ENCODE measurements around the gene AGBL5.

Gene AGBL5

DNA sequence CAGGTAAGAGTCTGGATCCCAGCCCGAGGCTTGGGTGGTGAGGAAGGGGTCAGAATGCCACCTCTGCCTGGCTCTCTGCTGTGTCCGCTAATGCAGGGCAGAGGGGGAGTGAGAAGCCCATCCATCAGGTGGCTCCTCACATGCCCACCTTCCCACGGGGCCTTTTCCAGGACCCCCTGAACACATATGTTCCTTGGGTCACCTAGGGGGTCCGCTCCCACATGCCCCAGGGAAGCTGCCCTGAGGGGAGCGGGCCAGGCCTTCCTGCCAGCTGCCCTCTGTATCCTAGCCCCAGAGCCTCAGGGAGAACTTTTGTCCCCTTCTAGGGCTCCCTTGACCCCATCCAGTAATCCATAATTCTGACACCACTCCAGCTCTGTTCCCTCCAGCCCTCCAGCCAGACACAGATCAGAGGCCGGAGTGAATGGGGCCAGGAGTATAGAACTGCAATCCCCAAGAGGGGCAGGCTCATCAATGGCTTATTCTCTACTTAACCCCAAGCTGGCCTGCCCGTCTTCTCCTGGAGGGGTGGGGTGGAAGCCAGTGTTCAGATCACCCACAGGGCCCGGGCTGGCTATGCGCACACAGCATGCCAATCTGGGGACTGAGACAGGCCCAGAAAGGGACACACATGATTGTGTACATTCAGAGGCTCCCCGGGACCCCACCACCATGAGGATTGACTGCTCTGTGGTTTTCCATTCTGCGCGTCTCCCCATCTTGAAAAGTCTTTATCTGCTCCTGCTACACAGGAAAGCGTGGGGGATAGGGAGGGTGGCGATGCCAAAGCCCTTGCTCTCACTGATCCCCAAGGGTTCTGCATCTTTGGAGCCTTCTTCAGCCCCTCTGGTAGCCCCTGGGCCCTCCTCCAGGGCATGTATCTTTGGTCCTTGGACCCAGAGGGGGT, 28.0 kb downstream of the AGBL5 start:
- peak; percentile 55 for DNase-seq (ENCODE audit: low spot score)

- DNase-seq (ENCODE audit: low spot score) = no peak
Measured at GRCh38 chr2:27080140-27080469, 28.6 kb downstream of the AGBL5 start.

DNA sequence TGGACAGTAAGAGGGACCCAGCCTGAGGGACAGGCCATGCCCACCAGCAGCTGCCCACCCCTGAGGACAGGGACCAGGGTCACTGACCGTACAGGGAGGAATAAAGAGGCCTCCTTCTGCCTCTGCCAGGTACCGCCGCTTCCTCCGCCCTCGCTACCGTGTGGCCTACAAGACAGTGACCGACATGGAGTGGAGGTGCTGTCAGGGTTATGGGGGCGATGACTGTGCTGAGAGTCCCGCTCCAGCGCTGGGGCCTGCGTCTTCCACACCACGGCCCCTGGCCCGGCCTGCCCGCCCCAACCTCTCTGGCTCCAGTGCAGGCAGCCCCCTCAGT, 29.1 kb downstream of the AGBL5 start:
- DNase-seq (ENCODE audit: low spot score) = no peak

- no peak for DNase-seq (ENCODE audit: low spot score)
Measured at GRCh38 chr2:27081984-27082772, 30.7 kb downstream of the AGBL5 start.

- DNase-seq (ENCODE audit: low spot score) = no peak
Measured at GRCh38 chr2:27082773-27083409, 31.4 kb downstream of the AGBL5 start.

DNA sequence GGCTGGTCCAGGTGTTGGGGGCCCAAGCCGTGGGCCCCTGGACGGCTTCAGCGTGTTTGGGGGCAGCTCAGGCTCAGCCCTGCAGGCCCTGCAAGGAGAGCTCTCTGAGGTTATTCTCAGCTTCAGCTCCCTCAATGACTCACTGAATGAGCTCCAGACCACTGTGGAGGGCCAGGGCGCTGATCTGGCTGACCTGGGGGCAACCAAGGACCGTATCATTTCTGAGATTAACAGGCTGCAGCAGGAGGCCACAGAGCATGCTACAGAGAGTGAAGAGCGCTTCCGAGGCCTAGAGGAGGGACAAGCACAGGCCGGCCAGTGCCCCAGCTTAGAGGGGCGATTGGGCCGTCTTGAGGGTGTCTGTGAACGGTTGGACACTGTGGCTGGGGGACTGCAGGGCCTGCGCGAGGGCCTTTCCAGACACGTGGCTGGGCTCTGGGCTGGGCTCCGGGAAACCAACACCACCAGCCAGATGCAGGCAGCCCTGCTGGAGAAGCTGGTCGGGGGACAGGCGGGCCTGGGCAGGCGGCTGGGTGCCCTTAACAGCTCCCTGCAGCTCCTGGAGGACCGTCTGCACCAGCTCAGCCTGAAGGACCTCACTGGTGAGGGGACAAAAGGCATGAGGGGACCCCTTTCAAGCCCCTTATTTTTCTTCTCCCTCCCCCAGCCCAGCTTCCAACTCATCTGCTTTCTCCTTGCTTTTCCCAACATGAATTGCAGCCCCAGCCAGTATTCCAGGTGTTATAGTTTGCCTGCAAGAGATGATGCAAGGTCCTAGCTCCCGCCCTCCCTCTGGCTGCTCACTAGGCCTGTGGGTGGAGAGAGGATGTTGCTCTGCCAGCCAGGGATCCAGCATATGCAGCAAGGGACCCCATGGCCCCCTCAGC, 32.2 kb downstream of the AGBL5 start:
- no peak for DNase-seq (ENCODE audit: low spot score)

- no peak for DNase-seq (ENCODE audit: low spot score)
Measured at GRCh38 chr2:27084297-27085061, 33.0 kb downstream of the AGBL5 start.

DNA sequence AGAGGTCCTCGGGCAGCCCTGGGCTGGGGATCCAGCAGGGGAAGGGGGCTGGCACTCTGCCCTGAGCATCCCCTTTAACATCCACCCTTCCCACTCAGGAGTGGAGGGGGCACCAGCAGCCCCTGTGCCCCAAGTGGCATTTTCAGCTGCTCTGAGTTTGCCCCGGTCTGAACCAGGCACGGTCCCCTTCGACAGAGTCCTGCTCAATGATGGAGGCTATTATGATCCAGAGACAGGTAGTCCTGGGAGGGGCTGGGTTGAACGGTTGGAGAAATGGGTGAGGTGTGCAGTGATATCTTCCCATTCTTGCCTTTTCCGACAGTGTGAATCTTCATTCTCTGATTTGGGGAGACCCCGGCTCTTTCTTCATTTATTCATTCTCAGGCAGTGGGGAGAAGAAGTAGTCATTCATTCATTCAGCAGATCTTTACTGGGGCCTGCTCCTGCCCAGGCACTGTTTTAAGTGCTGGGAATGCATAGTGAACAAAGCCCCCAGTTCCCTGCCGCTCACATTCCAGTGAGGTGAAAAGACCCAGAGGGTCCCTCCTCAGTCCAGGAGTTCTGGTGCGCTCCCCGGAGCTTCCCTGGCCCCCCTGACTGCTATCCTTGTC, 33.7 kb downstream of the AGBL5 start:
- DNase-seq (ENCODE audit: low spot score) = no peak

DNA sequence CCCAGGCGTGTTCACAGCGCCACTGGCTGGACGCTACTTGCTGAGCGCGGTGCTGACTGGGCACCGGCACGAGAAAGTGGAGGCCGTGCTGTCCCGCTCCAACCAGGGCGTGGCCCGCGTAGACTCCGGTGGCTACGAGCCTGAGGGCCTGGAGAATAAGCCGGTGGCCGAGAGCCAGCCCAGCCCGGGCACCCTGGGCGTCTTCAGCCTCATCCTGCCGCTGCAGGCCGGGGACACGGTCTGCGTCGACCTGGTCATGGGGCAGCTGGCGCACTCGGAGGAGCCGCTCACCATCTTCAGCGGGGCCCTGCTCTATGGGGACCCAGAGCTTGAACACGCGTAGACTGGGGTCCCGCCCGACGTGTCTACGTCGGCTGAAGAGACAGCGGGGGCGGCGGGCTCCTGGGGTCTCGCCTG, 34.2 kb downstream of the AGBL5 start:
- DNase-seq (ENCODE audit: low spot score) = peak; percentile 60

DNA sequence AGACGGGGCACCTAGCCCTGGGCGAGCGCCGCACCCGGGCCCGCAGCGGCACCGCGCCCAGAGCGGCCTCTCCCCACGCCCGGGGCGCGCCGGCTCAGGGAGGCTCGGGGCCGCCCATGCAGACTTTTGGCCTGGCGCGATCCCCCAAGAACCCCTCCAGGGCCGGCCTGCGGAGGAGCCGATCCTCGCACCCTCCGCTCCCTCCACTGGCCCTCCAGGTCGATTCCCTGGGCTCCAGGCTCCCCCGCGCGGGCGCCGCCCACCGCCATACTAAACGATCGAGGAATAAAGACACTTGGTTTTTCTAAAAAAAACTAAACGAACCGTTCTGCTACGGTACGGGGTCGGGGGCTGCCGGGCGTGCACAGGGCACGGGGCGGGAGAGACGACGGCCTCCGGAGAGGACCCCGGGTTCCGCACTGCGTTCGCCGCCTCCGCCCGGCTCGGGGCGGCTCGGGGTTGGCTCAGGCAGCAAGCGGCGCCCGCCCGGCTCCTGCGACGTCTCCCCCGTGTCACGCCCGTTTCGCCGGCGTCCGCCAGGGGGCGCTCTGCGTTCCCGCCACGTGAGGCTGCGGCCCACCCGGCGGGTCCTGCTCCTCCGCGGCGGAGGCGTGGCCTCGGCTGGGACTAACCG, 34.7 kb downstream of the AGBL5 start:
- peak; percentile 97 for DNase-seq (ENCODE audit: low spot score)

GRCh38 chr2:27086724-27087593, 35.5 kb downstream of the AGBL5 start, which contains the start of gene KHK:
Gene KHK (plus strand): TSS chr2:27086772. CDS start chr2:27087260, 488 bp downstream.
- DNase-seq (ENCODE audit: low spot score) = no peak

GRCh38 chr2:27087823-27088410, 36.4 kb downstream of the AGBL5 start:
- no peak for DNase-seq (ENCODE audit: low spot score)

GRCh38 chr2:27088634-27089033, 37.2 kb downstream of the AGBL5 start:
- no peak for DNase-seq (ENCODE audit: low spot score)

GRCh38 chr2:27089111-27089954, 37.9 kb downstream of the AGBL5 start:
- DNase-seq (ENCODE audit: low spot score) = no peak

DNA sequence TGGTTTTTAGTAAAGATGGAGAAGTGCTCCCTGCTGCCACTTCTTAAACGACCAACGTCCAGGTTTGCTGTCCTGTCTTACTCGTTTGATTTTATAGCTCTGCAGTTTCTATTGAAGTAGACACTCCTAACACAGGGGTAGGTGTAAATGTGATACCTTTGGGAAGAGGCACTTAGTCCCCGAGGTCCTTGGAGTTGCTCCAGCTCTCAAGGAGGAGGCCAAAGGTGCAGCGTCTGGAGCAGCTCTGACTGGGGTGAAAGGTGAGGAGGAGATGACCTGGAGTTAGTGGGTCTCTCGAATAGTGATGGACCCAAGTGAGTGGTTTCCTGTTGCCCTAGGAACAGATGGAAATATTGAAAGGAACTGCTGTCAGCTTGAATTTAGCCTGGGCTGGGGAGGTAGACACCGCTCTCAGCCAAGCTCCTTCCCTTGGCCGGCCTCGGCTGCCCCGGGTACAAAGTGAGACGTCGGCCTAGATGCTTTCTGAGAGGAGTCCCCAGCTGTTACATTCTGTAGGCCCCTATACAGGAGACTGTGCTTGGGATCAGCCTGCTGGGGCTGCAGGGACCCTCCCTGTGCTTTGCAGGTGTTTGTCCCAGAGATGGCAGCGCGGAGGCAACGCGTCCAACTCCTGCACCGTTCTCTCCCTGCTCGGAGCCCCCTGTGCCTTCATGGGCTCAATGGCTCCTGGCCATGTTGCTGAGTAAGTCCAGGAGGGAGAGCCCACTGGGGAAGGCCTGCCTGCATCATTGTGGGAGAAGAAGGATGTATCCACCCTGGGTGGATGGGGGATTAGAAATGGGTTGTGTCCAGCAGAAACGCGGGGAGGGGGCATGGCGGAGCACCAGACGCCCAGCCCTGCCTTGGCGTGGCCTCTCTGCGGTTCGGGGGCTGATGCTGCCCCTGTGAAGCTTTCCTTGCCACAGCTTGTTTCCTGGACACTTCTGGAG, 40.6 kb downstream of the AGBL5 start:
- no peak for DNase-seq (ENCODE audit: low spot score)

DNA sequence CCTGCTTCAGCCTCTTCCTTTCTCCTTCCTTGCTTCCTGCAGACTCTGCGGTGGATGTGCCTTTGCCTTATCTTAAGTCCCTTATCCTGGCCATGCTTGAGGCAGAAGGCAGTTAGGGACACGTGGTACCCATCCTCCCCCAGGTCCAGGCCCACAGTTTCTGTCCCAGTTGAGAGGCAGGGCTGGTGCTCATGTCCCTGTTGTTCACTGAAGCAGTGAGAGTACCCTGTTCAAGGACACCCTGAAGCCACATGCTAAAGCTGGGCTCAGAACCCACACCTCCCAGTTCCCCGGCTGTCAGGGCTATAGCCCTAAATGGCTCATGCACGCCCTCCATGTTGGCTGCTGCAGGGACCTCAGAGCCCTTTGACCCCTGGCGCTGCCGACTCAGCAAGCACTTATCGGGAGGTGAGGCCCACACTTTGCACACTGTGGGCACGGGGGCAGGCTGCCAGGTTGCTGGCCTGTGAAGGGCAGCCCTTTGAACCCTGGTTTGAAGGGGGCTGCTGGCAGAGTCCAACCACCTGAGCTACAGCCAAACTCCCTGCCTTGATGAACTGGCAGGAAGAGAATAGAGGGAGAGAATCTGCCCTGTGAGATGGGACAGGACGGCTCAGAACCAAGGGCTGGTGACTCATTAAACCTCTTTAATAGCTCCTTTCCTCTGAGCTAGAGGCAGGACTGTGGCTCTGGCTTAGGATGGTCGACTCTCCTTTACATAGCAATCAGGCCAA, 41.4 kb downstream of the AGBL5 start:
- DNase-seq (ENCODE audit: low spot score) = no peak

Data from hepatic stellate cell (primary cell).